HepG2 (cell line): Measurements from ENCODE around the gene KIAA1191. TPM values are rescaled to one million over a fixed set of nuclear protein-coding genes. Genes with fewer than 3 reads are reported as not detected.

ENCODE experiments used
- EHMT2 ChIP-seq: fragments of 200-600 bp; sonication (generic); IDR thresholded peaks from 2 replicates; pipeline ENCODE4 v1.7.0; 2017; ENCODE audit warnings: antibody characterized with exemption, low read depth, low read length, borderline replicate concordance
- SP5 ChIP-seq: IDR thresholded peaks from 2 replicates; pipeline ENCODE4 v1.6.1; 2016; ENCODE audit warnings: low read depth, borderline replicate concordance
- ZBTB40 ChIP-seq, 2 experiments: fragments of 450-650 bp in 1 of 2; sonication (generic) in 1 of 2; formaldehyde crosslinking in 1 of 2; IDR thresholded peaks; 2 replicates each; pipeline versions ENCODE4 v1.6.1 to v1.8.0; 2016 to 2022; ENCODE audit warnings: antibody characterized with exemption in 1 of 2, mild to moderate bottlenecking in 1 of 2, missing genetic modification reagents in 1 of 2
- ZNF17 ChIP-seq: sonication (generic); formaldehyde crosslinking; IDR thresholded peaks from 2 replicates; pipeline ENCODE4 v1.5.0; 2020; ENCODE audit warnings: mild to moderate bottlenecking, missing genetic modification reagents
- ZNF343 ChIP-seq: sonication (generic); formaldehyde crosslinking; IDR thresholded peaks from 2 replicates; pipeline ENCODE4 v1.4.0; 2020; ENCODE audit warnings: mild to moderate bottlenecking, missing genetic modification reagents
- polyA plus RNA-seq, 8 experiments: library from polyadenylated mRNA; depleted of rRNA in 3 of 8; stranded (reverse) in 7 of 8; unstranded in 1 of 8; fragments of >200 nt; fragmentation: Illumina TruSeq in 4 of 8; extraction: Trizol in 4 of 8; gene quantifications; 2 replicates each; pipeline versions ENCODE4 v1.2.1 to v1.2.3, GENCODE V29; 2011 to 2016; ENCODE audit warnings: low read depth in 4 of 8, missing spikeins in 1 of 8, mixed read lengths in 1 of 8; ENCODE audit not compliant: insufficient read depth in 1 of 8
- total RNA-seq, 5 experiments: library from RNA; depleted of rRNA; stranded (reverse); fragments of >200 nt; fragmentation: Illumina TruSeq; extraction: Trizol; gene quantifications; 2 replicates each; pipeline ENCODE4 v1.2.3, GENCODE V29; 2016; ENCODE audit warnings: low read depth in 1 of 5

Gene KIAA1191
- total and polyA plus RNA-seq, 2 of the 13 experiments (the other 11 are each of a cell fraction or from before 2014, with no cell fraction given) = 63.6 to 103 TPM

- TF ChIP-seq EHMT2 = no peak
- TF ChIP-seq ZBTB40 (IDR thresholded peaks at IDR 0.05) = no peak
- peak; percentile 70; the same call in 1 of the 2 replicates for TF ChIP-seq ZBTB40 (CRISPR knock-in tag; IDR thresholded peaks at IDR 0.05)
- TF ChIP-seq SP5 = no peak
- TF ChIP-seq ZNF343 (CRISPR knock-in tag) = peak; percentile 75; the same call in 1 of the 2 replicates
- no peak for TF ChIP-seq ZNF17
Observed at GRCh38 chr5:176361437-176362232, at the start of gene KIAA1191 (continued).
